ENCODE data around the gene SIRT4.

SIRT4 gene

GRCh38 chr12:120339256-120339655 lies 37.1 kb downstream of the SIRT4 start:
- no peak for DNase-seq

DNA sequence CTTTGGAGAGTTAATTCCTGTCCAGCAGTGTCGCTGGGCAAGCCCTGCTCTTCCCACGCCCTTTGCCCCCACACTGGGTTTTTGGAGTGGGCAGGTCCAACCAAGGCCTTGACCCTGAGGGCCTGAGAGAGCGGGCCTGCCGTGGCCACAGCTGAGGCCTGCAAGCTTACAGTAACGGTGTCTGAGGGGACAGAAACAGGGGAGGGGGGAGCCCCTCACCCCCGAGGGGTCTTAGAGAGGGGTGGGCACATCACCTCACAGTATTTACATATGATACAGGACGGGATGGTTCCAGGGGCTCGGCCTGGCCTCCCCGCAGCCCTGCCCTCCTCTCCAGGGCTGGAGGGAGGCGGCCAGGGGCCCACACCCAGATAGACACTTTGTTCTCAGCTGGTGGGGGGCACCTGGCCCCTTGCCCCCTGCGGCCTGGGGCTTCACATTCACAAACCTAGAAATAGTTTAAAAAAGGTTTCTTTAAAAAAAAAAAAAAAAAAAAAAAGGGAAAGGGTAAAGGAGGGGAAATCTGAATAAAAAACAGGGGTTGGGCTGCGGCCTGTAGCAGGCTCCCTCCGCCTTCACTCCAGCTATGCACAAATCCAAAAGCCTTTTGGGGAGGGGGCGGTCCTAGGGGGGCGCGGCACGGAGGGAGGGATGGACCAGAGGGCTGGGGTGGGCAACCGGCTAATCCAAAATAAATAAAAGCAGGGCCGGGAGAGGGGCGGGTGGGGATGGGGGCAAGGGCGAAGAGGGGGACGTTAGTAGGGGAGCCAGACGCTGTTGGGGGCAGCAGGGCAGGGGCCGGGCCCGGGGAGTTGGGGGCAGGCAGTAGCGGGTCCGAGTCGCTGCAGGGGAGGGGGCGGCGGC lies 40.3 kb downstream of the SIRT4 start:
- no peak for DNase-seq

DNA sequence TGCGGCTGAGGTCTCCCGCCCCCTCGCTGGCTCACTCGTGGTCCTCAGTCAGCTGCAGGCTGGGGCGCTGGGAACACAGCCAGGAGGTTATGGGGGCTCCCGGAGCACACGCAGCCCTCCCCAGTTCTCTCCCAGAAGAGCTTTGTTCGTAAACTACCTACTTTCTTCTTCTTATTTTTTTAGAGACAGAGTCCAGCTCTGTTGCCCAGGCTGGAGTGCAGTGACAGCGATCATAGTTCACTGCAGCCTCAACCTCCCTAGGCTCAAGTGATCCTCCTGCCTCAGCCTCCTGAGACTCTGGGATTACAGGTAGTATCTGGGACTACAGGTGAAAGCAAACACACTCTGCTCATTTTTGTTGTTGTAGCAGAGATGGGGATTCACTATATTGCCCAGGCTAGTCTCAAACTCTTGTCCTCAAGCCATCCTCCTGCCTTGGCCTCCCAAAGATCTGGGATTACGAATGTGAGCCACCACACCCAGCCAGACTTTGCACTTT lies 41.0 kb downstream of the SIRT4 start:
- DNase-seq, result no peak

- no peak for DNase-seq
These were observed 41.6 kb downstream of the SIRT4 start for GRCh38 chr12:120343692-120344091.

DNA sequence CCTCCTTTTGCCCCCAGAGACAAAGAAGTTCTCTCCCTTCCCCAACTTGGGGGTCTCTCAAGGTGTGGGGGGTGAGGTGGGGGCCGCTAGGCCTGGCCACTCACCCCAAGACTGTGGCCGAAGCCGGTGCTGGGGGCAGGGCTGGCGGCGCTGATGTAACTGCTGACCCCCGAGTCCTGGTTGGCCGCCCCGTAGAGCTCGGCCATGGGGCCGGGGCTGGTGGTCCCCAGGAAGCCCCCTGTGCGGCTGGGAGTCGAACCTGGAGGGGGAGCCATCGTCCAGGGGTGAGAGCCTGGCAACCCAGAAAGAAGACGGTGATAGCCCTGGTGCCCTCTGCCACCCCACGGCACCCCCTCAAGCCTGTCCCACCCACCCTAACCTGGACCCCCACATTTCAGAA lies 43.9 kb downstream of the SIRT4 start:
- no peak for DNase-seq

DNA sequence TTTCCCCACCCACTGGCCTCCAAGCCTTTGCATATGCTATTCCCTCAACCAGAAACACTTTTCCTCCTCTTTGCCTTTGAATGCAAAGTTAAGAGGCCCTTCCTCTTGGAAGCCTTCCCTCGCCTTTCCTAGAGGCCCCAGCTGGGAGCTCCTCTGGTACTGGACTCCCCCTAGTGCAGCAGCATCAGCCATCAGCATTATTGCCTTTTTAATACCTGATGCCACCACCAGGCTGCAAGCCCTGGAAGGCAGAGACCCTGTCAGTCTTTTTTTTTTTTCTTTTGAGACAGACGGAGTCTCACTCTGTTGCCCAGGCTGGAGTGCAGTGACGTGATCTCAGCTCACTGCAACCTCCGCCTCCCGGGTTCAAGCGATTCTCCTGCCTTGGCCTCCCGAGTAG lies 44.6 kb downstream of the SIRT4 start:
- DNase-seq, result no peak

DNA sequence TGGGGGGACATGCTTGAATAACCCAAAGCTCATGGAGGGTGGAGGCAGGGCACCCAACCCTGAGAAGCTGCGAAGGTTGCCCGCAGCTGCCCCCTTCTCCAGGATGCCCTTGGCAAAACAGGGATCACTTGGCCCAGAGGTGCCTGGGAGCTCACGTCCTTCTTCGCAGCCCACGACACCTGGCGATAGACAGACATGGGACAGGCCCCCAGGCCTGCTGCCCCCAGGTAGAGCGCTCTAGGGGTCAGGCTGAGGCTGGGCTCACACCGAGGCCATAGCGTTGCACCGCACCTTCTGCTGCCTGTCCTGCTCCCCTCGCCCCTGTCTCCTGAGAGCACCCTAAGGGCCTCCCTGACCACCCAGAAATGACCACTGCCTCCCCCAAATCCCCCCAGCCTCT lies 45.6 kb downstream of the SIRT4 start:
- DNase-seq, result no peak

DNA sequence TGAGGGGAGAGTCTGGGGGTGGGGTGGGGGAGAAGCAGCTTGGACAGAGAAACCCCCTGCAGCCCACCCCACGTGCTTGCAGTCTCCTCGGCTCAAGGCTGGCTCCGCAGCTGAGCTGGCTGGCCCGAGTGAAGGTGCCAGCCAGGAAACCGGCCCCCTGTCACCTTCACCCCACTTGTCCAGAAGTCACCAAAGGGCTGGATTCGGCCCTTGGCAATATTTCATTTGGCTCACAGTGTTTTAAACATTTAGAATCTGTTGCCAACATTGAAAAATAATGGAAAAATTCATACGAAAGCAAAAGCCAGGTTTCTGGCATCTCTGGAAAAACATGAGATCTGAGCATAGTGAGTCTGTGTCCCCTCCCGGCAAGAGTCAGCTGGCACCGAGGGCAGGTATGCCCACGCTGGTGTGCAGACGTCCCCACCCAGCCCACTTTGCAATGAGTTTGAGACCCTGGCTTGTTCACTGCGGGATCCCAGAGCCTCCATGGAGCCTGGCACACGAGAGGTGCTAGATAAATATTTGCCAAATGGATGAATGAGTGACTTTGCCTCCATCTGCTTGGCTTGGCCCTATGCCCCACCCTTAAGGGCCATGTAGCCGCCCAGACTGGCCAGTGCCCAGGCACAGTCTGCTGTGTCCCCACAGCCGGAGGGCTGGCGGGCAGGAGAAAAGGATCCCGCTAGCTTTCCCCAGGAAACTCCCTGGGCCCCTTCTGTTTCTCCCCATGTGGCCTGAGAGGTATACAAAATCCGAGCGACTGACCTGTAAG lies 48.6 kb downstream of the SIRT4 start:
- DNase-seq, result no peak

DNA sequence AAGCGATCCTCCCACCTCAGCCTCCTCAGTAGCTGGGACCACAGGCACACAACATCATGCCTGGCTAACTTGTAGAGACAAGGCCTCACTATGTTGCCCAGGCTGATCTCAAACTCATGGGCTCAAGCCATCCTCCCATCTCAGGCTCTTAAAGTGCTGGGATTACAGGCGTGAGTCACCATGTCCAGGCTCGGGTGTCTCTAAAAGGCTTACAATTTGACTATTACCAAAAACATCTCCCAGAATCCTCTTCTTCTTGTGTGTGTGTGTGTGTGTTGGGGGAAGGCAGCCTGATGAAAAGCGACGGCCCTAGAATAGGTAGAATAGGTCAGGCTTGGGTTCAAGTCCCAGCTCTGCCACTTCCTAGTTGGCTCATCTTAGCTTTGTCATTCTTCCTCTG lies 50.0 kb downstream of the SIRT4 start:
- no peak for DNase-seq

- no peak for DNase-seq
These were observed 51.0 kb downstream of the SIRT4 start for GRCh38 chr12:120353136-120353535.

- no peak for DNase-seq
These were observed 51.6 kb downstream of the SIRT4 start for GRCh38 chr12:120353556-120354317.

DNA sequence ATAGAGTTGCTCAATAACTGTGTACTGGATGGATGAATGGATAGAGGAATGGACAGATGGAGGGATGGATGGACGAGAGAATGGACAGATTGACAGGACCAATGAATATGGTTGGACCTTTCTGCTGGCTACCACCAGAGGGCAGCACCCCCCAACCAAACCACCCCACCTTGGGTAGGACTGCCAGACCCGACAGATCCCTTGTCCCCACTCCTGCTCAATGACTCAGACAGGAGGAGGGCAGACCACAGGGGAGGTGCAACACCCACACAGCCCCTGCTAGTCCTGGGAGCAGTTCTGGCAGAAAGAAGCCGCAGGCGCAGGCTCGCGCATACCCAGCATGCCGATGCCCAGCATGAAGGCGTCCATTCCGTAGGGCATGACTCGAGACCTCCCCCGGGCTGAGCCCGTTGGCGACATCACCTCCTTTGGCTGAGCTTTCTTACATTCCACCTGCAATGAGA lies 54.5 kb downstream of the SIRT4 start:
- DNase-seq, result peak; percentile 78

DNA sequence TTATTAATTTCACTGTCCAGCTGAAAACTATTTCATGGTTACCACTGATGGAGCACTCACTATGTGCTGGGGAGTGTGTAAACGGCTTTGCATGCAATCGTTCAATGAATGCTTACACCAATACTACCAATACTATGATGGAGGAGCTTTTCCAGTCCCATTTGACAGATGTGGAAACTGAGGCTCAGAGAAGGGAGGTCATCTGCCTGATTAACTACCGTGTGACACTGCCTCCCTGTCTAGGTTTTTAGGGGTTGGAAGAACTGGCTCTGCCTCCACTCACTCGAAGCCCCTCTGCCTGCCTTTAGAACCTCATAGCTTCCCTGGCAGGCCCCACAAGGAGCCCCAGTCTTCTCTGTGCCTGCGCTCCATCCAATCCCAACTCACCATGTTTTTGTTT lies 55.0 kb downstream of the SIRT4 start:
- no peak for DNase-seq

- DNase-seq, result no peak
These were observed 56.4 kb downstream of the SIRT4 start for GRCh38 chr12:120358412-120359100.

GRCh38 chr12:120359128-120359527 lies 57.0 kb downstream of the SIRT4 start:
- no peak for DNase-seq

- no peak for DNase-seq
These were observed 59.5 kb downstream of the SIRT4 start for GRCh38 chr12:120361506-120362208.

All from activated naive CD4-positive, alpha-beta T cell treated with anti-CD3 and anti-CD28 coated beads, Interleukin-2, amount 50 U/mL, for 16 hours (primary cell).